ENCODE results near the gene ETV5. TPM values are rescaled to one million over a fixed set of nuclear protein-coding genes. Genes with fewer than 3 reads are reported as not detected.

The ETV5 gene
- polyA plus RNA-seq, 1 of the 3 experiments (the other 2 are of a cell fraction) = 20.9 TPM

GRCh38 chr3:186012137-186012536 is 96.8 kb downstream of the ETV5 start:
- DNase-seq = no peak
- POLR2A ChIA-PET = no interaction called here

GRCh38 chr3:186004671-186005070 is 104.2 kb downstream of the ETV5 start:
- no peaks in the 10 kb centered on the region for H4K20me1 ChIP-seq (ENCODE audit: insufficient read depth)
- H3K79me2 ChIP-seq (ENCODE audit: insufficient read depth) = no peaks in the 10 kb centered on the region
- peaks cover 6% of the 10 kb centered on the region; the same call in 1 of the 2 replicates for H3K27me3 ChIP-seq (ENCODE audit: insufficient read depth)
- POLR2A ChIA-PET = no interaction called here
- TF ChIP-seq TAF1 (IDR thresholded peaks at IDR 0.05; ENCODE audit: borderline replicate concordance, low read depth, low read length) = no peak
- no peak overlapping the region for H3K9ac ChIP-seq
- H3K36me3 ChIP-seq (replicated peaks in 1 of 2; ENCODE audit: control insufficient read depth in 1 of 2, insufficient read depth in 2 of 2, low read length in 1 of 2) = no peaks in the 10 kb centered on the region
- no peaks in the 10 kb centered on the region for H3K9me2 ChIP-seq
- WGBS (ENCODE audit: low lambda C conversion rate) = 76% methylated on average over 7 of the region's 7 CpGs
- CTCF ChIA-PET = interaction anchor here (0.9 kb wide), 1 partner anchor 10 kb away, joined by 4 read pairs; no protein-coding TSS in a partner anchor
- no peaks in the 10 kb centered on the region for H3F3A ChIP-seq (replicated peaks; ENCODE audit: insufficient read depth)
- H3K4me1 ChIP-seq (ENCODE audit: control insufficient read depth in 1 of 2, insufficient read depth in 2 of 2, low read depth in 1 of 2, low read length in 1 of 2) = no peaks in the 10 kb centered on the region; a peak in 1 of 4 replicates
- H3K9me3 ChIP-seq = no peaks in the 10 kb centered on the region
- no peak overlapping the region for H3K4me3 ChIP-seq (ENCODE audit: low read depth in 2 of 2, low read length in 1 of 2)
- H2AFZ ChIP-seq (ENCODE audit: low read depth) = no peak overlapping the region
- H3K27ac ChIP-seq (ENCODE audit: low read depth in 2 of 2, low read length in 1 of 2) = no peak overlapping the region
- no peak overlapping the region for H3K4me2 ChIP-seq
- DNase-seq = no peak

More at GRCh38 chr3:186012137-186012536, 96.8 kb downstream of the ETV5 start:
- 92% methylated on average over 4 of the region's 4 CpGs for WGBS (ENCODE audit: low lambda C conversion rate)
- Histone ChIP-seq H3K4me2 (no peak overlapping the region), H3K9me2 (no peaks in the 10 kb centered on the region), H4K20me1 (ENCODE audit: insufficient read depth) (no peaks in the 10 kb centered on the region), H3K27ac (ENCODE audit: low read depth in 2 of 2, low read length in 1 of 2) (no peak overlapping the region), H3K4me1 (ENCODE audit: control insufficient read depth in 1 of 2, insufficient read depth in 2 of 2, low read depth in 1 of 2, low read length in 1 of 2) (no peaks in the 10 kb centered on the region), H2AFZ (ENCODE audit: low read depth) (no peak overlapping the region), H3K79me2 (ENCODE audit: insufficient read depth) (no peaks in the 10 kb centered on the region), H3K4me3 (ENCODE audit: low read depth in 2 of 2, low read length in 1 of 2) (no peak overlapping the region), H3K9ac (no peak overlapping the region), H3K9me3 (0 out of 2 replicates have a peak, but pooled peaks cover 7% of the 10 kb centered on the region), H3F3A (replicated peaks; ENCODE audit: insufficient read depth) (no peaks in the 10 kb centered on the region), H3K36me3 (replicated peaks in 1 of 2; ENCODE audit: control insufficient read depth in 1 of 2, insufficient read depth in 2 of 2, low read length in 1 of 2) (no peaks in the 10 kb centered on the region), H3K27me3 (ENCODE audit: insufficient read depth) (peaks cover 6% of the 10 kb centered on the region; the same call in 1 of the 2 replicates)
- CTCF ChIA-PET = interaction anchor here (0.9 to 1.2 kb wide), 2 partner anchors 29 to 34 kb away, joined by 3 read pairs; no protein-coding TSS in a partner anchor
- TF ChIP-seq EZH2phosphoT487 (IDR thresholded peaks at IDR 0.05; ENCODE audit: borderline replicate concordance, low read depth) (no peak), NRF1 (IDR thresholded peaks at IDR 0.05; ENCODE audit: low read depth, low read length) (no peak), RAD21 (IDR thresholded peaks at IDR 0.05; ENCODE audit: low read length) (no peak), TCF12 (IDR thresholded peaks at IDR 0.05) (no peak), RFX5 (IDR thresholded peaks at IDR 0.05; ENCODE audit: low read length) (no peak), GABPA (IDR thresholded peaks at IDR 0.05; ENCODE audit: low read depth) (no peak)

DNA sequence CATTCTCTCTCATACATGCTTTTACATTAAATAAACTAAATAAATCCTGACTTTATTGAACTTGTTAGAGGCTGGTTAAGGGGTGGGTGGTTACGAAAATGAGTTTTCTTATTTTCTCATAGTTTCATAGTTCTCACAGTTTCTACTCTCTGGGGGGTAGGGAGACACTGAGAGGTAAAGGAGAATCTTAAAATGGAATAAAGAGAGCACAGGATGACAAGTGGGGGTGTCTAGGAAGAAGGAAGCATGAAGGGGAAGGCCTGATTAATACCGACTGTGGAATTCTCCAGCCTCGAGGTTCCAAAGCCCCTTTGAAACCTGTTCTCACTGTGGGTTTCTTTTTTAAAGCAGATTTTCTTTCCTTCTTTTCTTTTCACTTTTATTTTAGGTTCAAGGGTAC is 104.7 kb downstream of the ETV5 start:
- H3F3A ChIP-seq (replicated peaks; ENCODE audit: insufficient read depth) = no peaks in the 10 kb centered on the region
- no peak overlapping the region for H3K4me2 ChIP-seq
- no peak overlapping the region for H3K27ac ChIP-seq (ENCODE audit: low read depth in 2 of 2, low read length in 1 of 2)
- peaks cover 6% of the 10 kb centered on the region; the same call in 1 of the 2 replicates for H3K27me3 ChIP-seq (ENCODE audit: insufficient read depth)
- H3K9ac ChIP-seq = no peak overlapping the region
- POLR2A ChIA-PET = no interaction called here
- no peaks in the 10 kb centered on the region; a peak in 1 of 4 replicates for H3K4me1 ChIP-seq (ENCODE audit: control insufficient read depth in 1 of 2, insufficient read depth in 2 of 2, low read depth in 1 of 2, low read length in 1 of 2)
- CTCF ChIA-PET = interaction anchor here (0.9 kb wide), 1 partner anchor 9 kb away, joined by 4 read pairs; no protein-coding TSS in a partner anchor
- no peaks in the 10 kb centered on the region for H3K9me3 ChIP-seq
- H2AFZ ChIP-seq (ENCODE audit: low read depth) = no peak overlapping the region
- H4K20me1 ChIP-seq (ENCODE audit: insufficient read depth) = no peaks in the 10 kb centered on the region
- 46% methylated on average over 3 of the region's 3 CpGs for WGBS (ENCODE audit: low lambda C conversion rate)
- no peak overlapping the region for H3K4me3 ChIP-seq (ENCODE audit: low read depth in 2 of 2, low read length in 1 of 2)
- no peaks in the 10 kb centered on the region for H3K79me2 ChIP-seq (ENCODE audit: insufficient read depth)
- no peaks in the 10 kb centered on the region for H3K9me2 ChIP-seq
- no peaks in the 10 kb centered on the region for H3K36me3 ChIP-seq (replicated peaks in 1 of 2; ENCODE audit: control insufficient read depth in 1 of 2, insufficient read depth in 2 of 2, low read length in 1 of 2)
- DNase-seq = no peak
- TF ChIP-seq GABPA (IDR thresholded peaks at IDR 0.05; ENCODE audit: low read depth) = no peak
- no peak for TF ChIP-seq EZH2phosphoT487 (IDR thresholded peaks at IDR 0.05; ENCODE audit: borderline replicate concordance, low read depth)
- TF ChIP-seq MXI1 (IDR thresholded peaks at IDR 0.05; ENCODE audit: low read depth, low read length) = no peak
- TF ChIP-seq POLR2AphosphoS5 (IDR thresholded peaks at IDR 0.05; ENCODE audit: low read depth, low read length) = no peak
- TF ChIP-seq USF2 (IDR thresholded peaks at IDR 0.05; ENCODE audit: borderline replicate concordance, low read depth, low read length) = no peak
- no peak for TF ChIP-seq RCOR1 (IDR thresholded peaks at IDR 0.05; ENCODE audit: low read length)
- no peak for TF ChIP-seq CTCF (IDR thresholded peaks at IDR 0.05)
- TF ChIP-seq ZBTB33 (IDR thresholded peaks at IDR 0.05; ENCODE audit: borderline replicate concordance, low read depth) = no peak
- TF ChIP-seq, protein P1, sequence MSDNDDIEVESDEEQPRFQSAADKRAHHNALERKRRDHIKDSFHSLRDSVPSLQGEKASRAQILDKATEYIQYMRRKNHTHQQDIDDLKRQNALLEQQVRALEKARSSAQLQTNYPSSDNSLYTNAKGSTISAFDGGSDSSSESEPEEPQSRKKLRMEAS (IDR thresholded peaks at IDR 0.05; ENCODE audit: low read depth) = no peak
- no peak for TF ChIP-seq GATA2 (CRISPR knock-in tag; IDR thresholded peaks at IDR 0.05)
- TF ChIP-seq EP300 (IDR thresholded peaks at IDR 0.05; ENCODE audit: borderline replicate concordance in 1 of 2, low read depth in 1 of 2, low read length in 1 of 2) = no peak
- TF ChIP-seq NFIC (IDR thresholded peaks at IDR 0.05; ENCODE audit: borderline replicate concordance) = no peak
- no peak for TF ChIP-seq RFX5 (IDR thresholded peaks at IDR 0.05; ENCODE audit: low read length)
- no peak for TF ChIP-seq TCF12 (IDR thresholded peaks at IDR 0.05)
- TF ChIP-seq NRF1 (IDR thresholded peaks at IDR 0.05; ENCODE audit: low read depth, low read length) = no peak
